HCT116 (cell line): ENCODE measurements around the gene KIF26B. TPM values are rescaled to one million over a fixed set of nuclear protein-coding genes. Genes with fewer than 3 reads are reported as not detected.

Experiments used
- ATAC-seq: fragments of 200-7000 bp; cut with Tn5 transposase; 2 replicates; pipeline ENCODE4 v1.9.1; 2020; ENCODE audit warnings: mild to moderate bottlenecking, moderate library complexity
- BruUV-seq: library from RNA; stranded (reverse); fragments of 400-500 nt; replicated peaks from 2 replicates; lab custom pipeline; 2021; lab: Mats Ljungman, UMichigan
- CTCF ChIA-PET: fragments of 300-600 bp; sonication (Branson Sonifier 250); formaldehyde crosslinking; loops from one replicate; lab custom pipeline; 2021; ENCODE audit warnings: antibody characterized with exemption; lab: Charles Lee
- POLR2A ChIA-PET: fragments of 300-600, 350-600 bp; sonication (Branson Sonifier 250); formaldehyde crosslinking; loops from one replicate; lab custom pipeline; 2021; ENCODE audit warnings: antibody characterized with exemption; lab: Charles Lee
- RAD21 ChIA-PET, 2 experiments: fragments of 300-600 bp; sonication (Branson Sonifier 250); formaldehyde crosslinking; loops; one replicate each; lab custom pipeline; 2023; ENCODE audit warnings: low total read pairs in 2 of 2; ENCODE audit not compliant: uncharacterized antibody in 2 of 2, unreplicated experiment in 2 of 2, low non-redundant PET in 1 of 2; lab: Charles Lee
- DNase-seq: peaks from one replicate; pipeline ENCODE4 v3.0.0-alpha.2; 2010; ENCODE audit warnings: low read depth, low spot score
- H2AFZ ChIP-seq: fragments of 200-600 bp; shearing (Covaris generic), sonication (generic); 2 replicates; pipeline ENCODE4 v1.6.1; 2017; ENCODE audit warnings: low read depth, mixed run types, mixed read lengths, antibody characterized with exemption, low read length; ENCODE audit not compliant: poor library complexity, severe bottlenecking
- H3K27ac ChIP-seq: 2 replicates; pipeline ENCODE4 v1.5.1; 2012; ENCODE audit warnings: low read depth, low read length
- H3K27me3 ChIP-seq: fragments of 200-600 bp; sonication (generic); 2 replicates; pipeline ENCODE4 v1.6.1; 2016; ENCODE audit warnings: mixed run types, low read length, mixed read lengths; ENCODE audit not compliant: insufficient read depth
- H3K36me3 ChIP-seq, 2 experiments: fragments of 200-500 bp in 1 of 2; fragments of 200-600 bp in 1 of 2; sonication (Bioruptor generic) in 1 of 2; sonication (generic) in 1 of 2; 2 replicates each; pipeline versions ENCODE4 v1.5.1 to v1.6.1; 2014 to 2016; ENCODE audit warnings: low read length in 2 of 2, inconsistent platforms in 1 of 2, mixed read lengths in 1 of 2, mixed run types in 1 of 2; ENCODE audit not compliant: insufficient read depth in 2 of 2, control insufficient read depth in 1 of 2
- H3K4me1 ChIP-seq, 2 experiments: fragments of 200-600 bp in 1 of 2; sonication (generic) in 1 of 2; 2 replicates each; pipeline versions ENCODE4 v1.5.1 to v1.6.1; 2012 to 2017; ENCODE audit warnings: low read length in 2 of 2, inconsistent platforms in 1 of 2, mild to moderate bottlenecking in 1 of 2, mixed read lengths in 1 of 2, mixed run types in 1 of 2, moderate library complexity in 1 of 2; ENCODE audit not compliant: insufficient read depth in 2 of 2, control insufficient read depth in 1 of 2
- H3K4me2 ChIP-seq: fragments of 200-600 bp; sonication (generic); 2 replicates; pipeline ENCODE4 v1.6.1; 2017; ENCODE audit warnings: mixed run types, low read length, mixed read lengths
- H3K4me3 ChIP-seq, 2 experiments: fragments of 200-600 bp in 1 of 2; sonication (generic) in 1 of 2; replicated peaks in 1 of 2; 2 replicates each; pipeline ENCODE4 v1.5.1; 2011 to 2016; ENCODE audit warnings: low read length in 2 of 2, control low read depth in 1 of 2, low read depth in 1 of 2, mild to moderate bottlenecking in 1 of 2, mixed read lengths in 1 of 2, mixed run types in 1 of 2
- H3K79me2 ChIP-seq: fragments of 200-600 bp; sonication (generic); 2 replicates; pipeline ENCODE4 v1.6.1; 2017; ENCODE audit warnings: mild to moderate bottlenecking, mixed run types, low read length, moderate library complexity, mixed read lengths; ENCODE audit not compliant: insufficient read depth
- H3K9ac ChIP-seq: fragments of 200-600 bp; sonication (generic); 2 replicates; pipeline ENCODE4 v1.6.1; 2016; ENCODE audit warnings: low read length, mixed read lengths
- H3K9me2 ChIP-seq: fragments of 200-600 bp; sonication (generic), shearing (Covaris generic); 2 replicates; pipeline ENCODE4 v1.6.1; 2017; ENCODE audit warnings: mixed run types, mild to moderate bottlenecking, moderate library complexity; ENCODE audit not compliant: insufficient read depth
- H3K9me3 ChIP-seq, 2 experiments: fragments of 200-500 bp in 1 of 2; fragments of 200-600 bp in 1 of 2; sonication (Bioruptor generic) in 1 of 2; sonication (generic) in 1 of 2; 2 replicates each; pipeline ENCODE4 v1.6.1; 2014 to 2017; ENCODE audit warnings: low read length in 2 of 2, mixed read lengths in 2 of 2, inconsistent platforms in 1 of 2, low read depth in 1 of 2, mild to moderate bottlenecking in 1 of 2, mixed run types in 1 of 2, moderate library complexity in 1 of 2; ENCODE audit not compliant: control insufficient read depth in 1 of 2, insufficient read depth in 1 of 2
- H4K20me1 ChIP-seq: fragments of 200-600 bp; sonication (generic), shearing (Covaris generic); 2 replicates; pipeline ENCODE4 v1.6.1; 2017; ENCODE audit warnings: mixed run types, mild to moderate bottlenecking, moderate library complexity; ENCODE audit not compliant: insufficient read depth
- ATF3 ChIP-seq: IDR thresholded peaks from 2 replicates; pipeline ENCODE4 v1.6.1; 2012
- CBX3 ChIP-seq: IDR thresholded peaks from 2 replicates; pipeline ENCODE4 v1.6.1; 2012; ENCODE audit warnings: low read depth
- CTCF ChIP-seq, 3 experiments: fragments of 200-600 bp in 1 of 3; sonication (generic) in 1 of 3; IDR thresholded peaks in 2 of 3; conservative IDR thresholded peaks in 1 of 3; 2 replicates each; pipeline ENCODE4 v1.5.1; 2012 to 2017; ENCODE audit warnings: low read depth in 2 of 3, low read length in 2 of 3, antibody characterized with exemption in 1 of 3, borderline replicate concordance in 1 of 3, control low read depth in 1 of 3, mild to moderate bottlenecking in 1 of 3, mixed read lengths in 1 of 3, mixed run types in 1 of 3, moderate library complexity in 1 of 3; ENCODE audit not compliant: insufficient read depth in 1 of 3
- EGR1 ChIP-seq: IDR thresholded peaks from 2 replicates; pipeline ENCODE4 v1.6.1; 2012; ENCODE audit warnings: low read depth
- EZH2 ChIP-seq: fragments of 200-600 bp; sonication (generic); IDR thresholded peaks from 2 replicates; pipeline ENCODE4 v1.6.1; 2017; ENCODE audit warnings: antibody characterized with exemption, mixed run types
- EZH2phosphoT487 ChIP-seq: fragments of 200-600 bp; IDR thresholded peaks from 2 replicates; pipeline ENCODE4 v1.6.1; 2018; ENCODE audit warnings: antibody characterized with exemption, borderline replicate concordance
- FOSL1 ChIP-seq: IDR thresholded peaks from 2 replicates; pipeline ENCODE4 v1.6.1; 2012; ENCODE audit warnings: low read depth
- MAX ChIP-seq: IDR thresholded peaks from 2 replicates; pipeline ENCODE4 v1.6.1; 2012
- POLR2A ChIP-seq: IDR thresholded peaks from 2 replicates; pipeline ENCODE4 v1.7.0; 2011; ENCODE audit warnings: borderline replicate concordance; ENCODE audit not compliant: insufficient read depth, insufficient read length; ENCODE audit errors: extremely low read depth
- RAD21 ChIP-seq: IDR thresholded peaks from 2 replicates; pipeline ENCODE4 v1.6.1; 2012; ENCODE audit warnings: low read depth, mild to moderate bottlenecking
- SIN3A ChIP-seq: IDR thresholded peaks from 2 replicates; pipeline ENCODE4 v1.6.1; 2012; ENCODE audit warnings: low read depth
- SP1 ChIP-seq: IDR thresholded peaks from 2 replicates; pipeline ENCODE4 v1.6.1; 2012; ENCODE audit warnings: low read depth
- SRF ChIP-seq: IDR thresholded peaks from 2 replicates; pipeline ENCODE4 v1.6.1; 2012; ENCODE audit warnings: low read depth
- YY1 ChIP-seq: IDR thresholded peaks from 2 replicates; pipeline ENCODE4 v1.6.1; 2011; ENCODE audit warnings: low read length, low read depth, moderate library complexity, mild to moderate bottlenecking; ENCODE audit not compliant: insufficient replicate concordance; ENCODE audit errors: extremely low read depth
- ZBTB33 ChIP-seq: IDR thresholded peaks from 2 replicates; pipeline ENCODE4 v1.6.1; 2011; ENCODE audit warnings: mild to moderate bottlenecking, low read length, moderate library complexity; ENCODE audit not compliant: insufficient replicate concordance; ENCODE audit errors: extremely low read depth
- ZFX ChIP-seq: fragments of 450-650 bp; IDR thresholded peaks from 2 replicates; pipeline ENCODE4 v1.6.1; 2017
- intact Hi-C: fragments of 100-400 bp; cut with micrococcal nuclease; formaldehyde crosslinking; loops from 2 replicates; pipeline ENCODE4 v1.10.0; 2022
- total RNA-seq: library from RNA; stranded (reverse); gene quantifications from one replicate; pipeline ENCODE4 v1.2.1, GENCODE V29; 2021; ENCODE audit not compliant: unreplicated experiment
- TF ChIP-seq, protein P1 (sequence below): IDR thresholded peaks from 2 replicates; pipeline ENCODE4 v1.6.1; 2012; ENCODE audit warnings: low read depth

The KIF26B gene
- total RNA-seq, 1 experiment from 2014 or later: 0.49 TPM

GRCh38 chr1:245583575-245584330 is 429.0 kb downstream of the KIF26B start:
- Histone ChIP-seq H3K27me3 (peaks cover 49% of the 10 kb centered on the region), H3K9ac (no peak overlapping the region), H3K79me2 (no peaks in the 10 kb centered on the region), H3K27ac (no peak overlapping the region), H3K4me1 (no peaks in the 10 kb centered on the region), H3K36me3 (no peaks in the 10 kb centered on the region), H3K9me3 (no peaks in the 10 kb centered on the region), H2AFZ (no peak overlapping the region), H3K4me3 (no peak overlapping the region), H3K4me2 (no peak overlapping the region), H4K20me1 (no peaks in the 10 kb centered on the region), H3K9me2 (no peaks in the 10 kb centered on the region)
- ChIA-PET POLR2A (no interaction called here), CTCF (no interaction called here), RAD21 (no interaction called here)
- DNase-seq (no peak), ATAC-seq (no peak)
- intact Hi-C loops: no loop called here
- TF ChIP-seq ZBTB33 (no peak), YY1 (no peak), ZFX (no peak), SIN3A (no peak), FOSL1 (no peak), CBX3 (no peak), POLR2A (no peak), RAD21 (no peak), SP1 (no peak), MAX (no peak), ATF3 (no peak), SRF (no peak), EGR1 (no peak), EZH2 (no peak), EZH2phosphoT487 (no peak), CTCF (IDR thresholded peaks at IDR 0.05 in 2 of 3, conservative IDR thresholded peaks at IDR 0.05 in 1 of 3; ENCODE audit: borderline replicate concordance in 1 of 3, insufficient read depth in 1 of 3, low read depth in 2 of 3, low read length in 2 of 3) (no peak)
- TF ChIP-seq, protein P1, sequence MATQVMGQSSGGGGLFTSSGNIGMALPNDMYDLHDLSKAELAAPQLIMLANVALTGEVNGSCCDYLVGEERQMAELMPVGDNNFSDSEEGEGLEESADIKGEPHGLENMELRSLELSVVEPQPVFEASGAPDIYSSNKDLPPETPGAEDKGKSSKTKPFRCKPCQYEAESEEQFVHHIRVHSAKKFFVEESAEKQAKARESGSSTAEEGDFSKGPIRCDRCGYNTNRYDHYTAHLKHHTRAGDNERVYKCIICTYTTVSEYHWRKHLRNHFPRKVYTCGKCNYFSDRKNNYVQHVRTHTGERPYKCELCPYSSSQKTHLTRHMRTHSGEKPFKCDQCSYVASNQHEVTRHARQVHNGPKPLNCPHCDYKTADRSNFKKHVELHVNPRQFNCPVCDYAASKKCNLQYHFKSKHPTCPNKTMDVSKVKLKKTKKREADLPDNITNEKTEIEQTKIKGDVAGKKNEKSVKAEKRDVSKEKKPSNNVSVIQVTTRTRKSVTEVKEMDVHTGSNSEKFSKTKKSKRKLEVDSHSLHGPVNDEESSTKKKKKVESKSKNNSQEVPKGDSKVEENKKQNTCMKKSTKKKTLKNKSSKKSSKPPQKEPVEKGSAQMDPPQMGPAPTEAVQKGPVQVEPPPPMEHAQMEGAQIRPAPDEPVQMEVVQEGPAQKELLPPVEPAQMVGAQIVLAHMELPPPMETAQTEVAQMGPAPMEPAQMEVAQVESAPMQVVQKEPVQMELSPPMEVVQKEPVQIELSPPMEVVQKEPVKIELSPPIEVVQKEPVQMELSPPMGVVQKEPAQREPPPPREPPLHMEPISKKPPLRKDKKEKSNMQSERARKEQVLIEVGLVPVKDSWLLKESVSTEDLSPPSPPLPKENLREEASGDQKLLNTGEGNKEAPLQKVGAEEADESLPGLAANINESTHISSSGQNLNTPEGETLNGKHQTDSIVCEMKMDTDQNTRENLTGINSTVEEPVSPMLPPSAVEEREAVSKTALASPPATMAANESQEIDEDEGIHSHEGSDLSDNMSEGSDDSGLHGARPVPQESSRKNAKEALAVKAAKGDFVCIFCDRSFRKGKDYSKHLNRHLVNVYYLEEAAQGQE: no peak
- BruUV-seq: no TSS peak
